Measurements from ENCODE around the gene SLCO3A1.

Gene SLCO3A1

DNA sequence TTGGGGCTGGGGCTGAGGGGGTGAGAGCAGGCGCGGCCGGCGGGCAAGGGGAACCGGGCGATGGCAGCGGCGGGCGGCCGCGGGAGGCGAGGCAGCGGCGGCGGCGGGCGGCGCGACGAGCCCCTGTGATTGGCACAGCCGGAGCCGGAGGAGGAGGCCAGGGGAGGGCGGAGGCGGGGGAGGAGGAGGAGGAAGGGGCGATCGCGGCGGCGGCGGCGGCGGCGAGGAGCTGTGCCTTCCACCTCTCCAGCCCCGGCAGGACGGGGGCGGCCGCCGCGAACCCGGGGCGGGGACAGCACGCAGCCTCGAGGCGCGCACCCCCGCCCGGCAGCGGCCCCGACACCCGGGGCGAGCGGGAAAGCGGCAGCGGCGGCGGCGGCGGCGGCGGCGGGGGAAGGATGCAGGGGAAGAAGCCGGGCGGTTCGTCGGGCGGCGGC is at the start of gene SLCO3A1:
SLCO3A1 (plus strand) TSS at position 198 of the 437 bp plus-strand sequence.
- in situ Hi-C loops (cut with MboI; ENCODE audit: low pct_unique_long_range_greater_than_20kb, low sequenced_read_pairs, unreplicated experiment): no loop called here
- DNase-seq (ENCODE audit: low spot score): peak; percentile 45
- TF ChIP-seq, protein P1, sequence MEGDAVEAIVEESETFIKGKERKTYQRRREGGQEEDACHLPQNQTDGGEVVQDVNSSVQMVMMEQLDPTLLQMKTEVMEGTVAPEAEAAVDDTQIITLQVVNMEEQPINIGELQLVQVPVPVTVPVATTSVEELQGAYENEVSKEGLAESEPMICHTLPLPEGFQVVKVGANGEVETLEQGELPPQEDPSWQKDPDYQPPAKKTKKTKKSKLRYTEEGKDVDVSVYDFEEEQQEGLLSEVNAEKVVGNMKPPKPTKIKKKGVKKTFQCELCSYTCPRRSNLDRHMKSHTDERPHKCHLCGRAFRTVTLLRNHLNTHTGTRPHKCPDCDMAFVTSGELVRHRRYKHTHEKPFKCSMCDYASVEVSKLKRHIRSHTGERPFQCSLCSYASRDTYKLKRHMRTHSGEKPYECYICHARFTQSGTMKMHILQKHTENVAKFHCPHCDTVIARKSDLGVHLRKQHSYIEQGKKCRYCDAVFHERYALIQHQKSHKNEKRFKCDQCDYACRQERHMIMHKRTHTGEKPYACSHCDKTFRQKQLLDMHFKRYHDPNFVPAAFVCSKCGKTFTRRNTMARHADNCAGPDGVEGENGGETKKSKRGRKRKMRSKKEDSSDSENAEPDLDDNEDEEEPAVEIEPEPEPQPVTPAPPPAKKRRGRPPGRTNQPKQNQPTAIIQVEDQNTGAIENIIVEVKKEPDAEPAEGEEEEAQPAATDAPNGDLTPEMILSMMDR (IDR thresholded peaks at IDR 0.05; ENCODE audit: extremely low read depth, insufficient read depth, missing control alignments): no peak

DNA sequence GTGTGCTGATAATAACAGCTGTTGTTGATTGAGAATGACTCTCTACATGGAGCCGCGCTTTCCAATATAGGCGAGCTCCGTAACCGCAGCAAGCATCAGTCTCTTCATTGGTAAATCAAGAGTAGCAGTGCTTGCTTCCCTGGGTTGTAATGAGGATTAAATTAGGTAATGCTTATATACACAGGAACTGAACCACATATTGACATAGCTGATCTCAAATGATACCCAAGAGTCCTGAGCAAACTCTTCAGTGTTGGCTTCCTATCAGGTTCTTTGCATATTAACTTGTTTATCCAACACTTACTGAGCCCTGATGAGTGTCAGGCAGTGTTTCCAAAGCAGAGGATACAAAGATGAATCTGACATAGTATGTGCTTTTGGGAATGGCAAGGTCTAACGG is 46.4 kb upstream of the SLCO3A1 start:
- TF ChIP-seq, protein P1 (IDR thresholded peaks at IDR 0.05; ENCODE audit: extremely low read depth, insufficient read depth, missing control alignments): no peak
- no peak for DNase-seq (ENCODE audit: low spot score)
- in situ Hi-C loops (cut with MboI; ENCODE audit: low pct_unique_long_range_greater_than_20kb, low sequenced_read_pairs, unreplicated experiment): no loop called here

DNA sequence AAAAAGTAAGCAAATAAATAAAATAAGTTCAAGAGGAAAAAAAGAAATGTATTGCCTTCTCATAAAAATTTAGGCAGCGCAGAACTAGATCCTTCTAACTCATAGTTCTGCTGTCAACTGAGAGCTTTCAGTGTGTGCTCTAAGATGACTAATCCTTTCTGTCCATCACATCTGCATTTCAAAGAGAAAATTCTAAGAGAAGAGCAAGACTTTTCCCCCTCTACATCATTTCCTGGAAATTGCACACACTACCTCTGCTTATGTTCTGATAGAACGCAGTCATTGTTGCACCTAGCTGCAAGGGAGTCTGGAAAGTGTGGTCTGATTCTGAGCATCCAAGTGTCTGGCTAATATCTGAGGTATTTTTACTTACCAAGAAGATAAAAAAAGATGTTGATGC is 39.6 kb upstream of the SLCO3A1 start:
- DNase-seq (ENCODE audit: low spot score): no peak
- in situ Hi-C loops (cut with MboI; ENCODE audit: low pct_unique_long_range_greater_than_20kb, low sequenced_read_pairs, unreplicated experiment): no loop called here

DNA sequence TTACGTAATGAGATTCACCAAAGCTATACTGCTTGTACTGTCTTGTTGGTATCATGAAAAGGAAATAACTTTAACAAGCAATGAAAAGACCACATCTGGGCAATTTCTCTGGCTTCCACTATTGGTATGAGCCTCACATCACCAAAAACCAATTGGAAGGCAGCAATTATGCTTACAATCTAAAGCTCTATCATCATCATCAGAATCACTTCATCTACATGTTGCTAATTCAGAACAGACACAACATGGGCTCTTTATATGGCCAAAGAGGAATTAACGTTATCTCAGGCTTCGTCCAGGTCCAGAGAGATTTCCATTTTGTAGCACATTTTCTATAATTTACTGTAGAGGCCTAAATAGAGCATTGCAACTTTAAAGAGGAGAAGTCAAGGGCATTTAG is 36.6 kb upstream of the SLCO3A1 start:
- TF ChIP-seq, protein P1 (IDR thresholded peaks at IDR 0.05; ENCODE audit: extremely low read depth, insufficient read depth, missing control alignments): no peak
- in situ Hi-C loops (cut with MboI; ENCODE audit: low pct_unique_long_range_greater_than_20kb, low sequenced_read_pairs, unreplicated experiment): no loop called here
- no peak for DNase-seq (ENCODE audit: low spot score)

More for the DNA sequence above, 39.6 kb upstream of the SLCO3A1 start:
- TF ChIP-seq, protein P1 (IDR thresholded peaks at IDR 0.05; ENCODE audit: extremely low read depth, insufficient read depth, missing control alignments): no peak

DNA sequence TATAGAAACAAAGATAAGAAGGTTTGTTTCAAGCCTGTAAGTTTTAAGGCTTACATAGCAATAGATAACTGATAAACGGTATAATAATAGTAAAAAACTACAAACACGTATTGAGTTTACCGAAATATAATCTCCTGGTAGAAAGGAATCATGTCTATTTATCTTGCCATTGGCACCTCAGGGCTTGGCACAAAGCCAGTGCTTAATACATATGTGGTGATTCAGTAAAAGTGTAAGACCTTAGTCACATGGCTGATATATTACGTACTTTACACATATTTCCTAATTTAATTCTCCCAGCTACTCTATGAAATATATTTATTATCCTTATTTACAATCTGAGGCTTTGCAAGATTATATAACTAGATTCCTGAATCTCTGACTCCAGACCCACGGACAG is 32.0 kb upstream of the SLCO3A1 start:
- TF ChIP-seq, protein P1 (IDR thresholded peaks at IDR 0.05; ENCODE audit: extremely low read depth, insufficient read depth, missing control alignments): no peak
- DNase-seq (ENCODE audit: low spot score): no peak
- in situ Hi-C loops (cut with MboI; ENCODE audit: low pct_unique_long_range_greater_than_20kb, low sequenced_read_pairs, unreplicated experiment): no loop called here

DNA sequence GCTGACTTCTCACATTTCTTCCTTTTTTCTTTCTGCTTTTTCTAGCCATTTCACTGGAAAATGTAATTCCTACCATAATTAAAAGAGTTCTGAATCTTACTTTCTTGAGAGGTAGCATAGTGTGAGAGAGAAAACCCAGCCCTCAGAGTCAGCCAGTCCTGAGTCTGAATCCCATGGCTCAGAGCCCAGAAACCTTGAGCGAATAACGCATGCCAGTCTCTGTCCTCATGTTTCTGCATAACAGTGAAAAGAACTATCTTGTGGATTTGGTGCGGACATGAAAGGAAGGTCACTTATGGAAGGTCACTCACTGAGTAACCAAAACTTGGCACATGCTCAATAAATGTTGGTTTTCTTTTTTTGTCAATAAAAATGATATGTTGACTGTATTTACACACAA is 29.3 kb upstream of the SLCO3A1 start:
- DNase-seq (ENCODE audit: low spot score): no peak

More for the DNA sequence above, 29.3 kb upstream of the SLCO3A1 start:
- in situ Hi-C loops (cut with MboI; ENCODE audit: low pct_unique_long_range_greater_than_20kb, low sequenced_read_pairs, unreplicated experiment): no loop called here
- TF ChIP-seq, protein P1 (IDR thresholded peaks at IDR 0.05; ENCODE audit: extremely low read depth, insufficient read depth, missing control alignments): no peak

Measured in GM13977 (cell line).